T-helper 9 cell (primary cell): Measurements from ENCODE around the gene ELOF1.
"Not testable (repeated sequence)": the region's sequence is repeated elsewhere in the genome, so short reads cannot be mapped to it uniquely, and the experiment has no call there.

Experiments
- DNase-seq: peaks from one replicate; pipeline ENCODE4 v3.0.0-alpha.2; 2020

ELOF1 gene

GRCh38 chr19:11566164-11566563 lies 7.1 kb upstream of the ELOF1 start:
- DNase-seq: no peak

DNA sequence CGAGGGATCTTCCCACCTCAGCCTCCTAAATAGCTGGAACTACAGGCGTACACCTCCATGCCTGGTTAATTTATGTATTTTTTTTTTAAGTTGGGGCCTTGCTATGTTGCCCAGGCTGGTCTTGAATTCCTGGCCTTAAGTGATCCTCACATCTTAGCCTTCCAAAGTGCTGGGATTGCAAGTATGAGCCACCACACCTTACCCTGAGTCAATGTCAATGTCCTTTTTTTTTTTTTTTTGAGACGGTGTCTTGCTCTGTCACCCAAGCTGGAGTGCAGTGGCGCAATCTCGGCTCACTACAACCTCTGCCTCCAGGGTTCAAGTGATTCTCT lies 6.6 kb upstream of the ELOF1 start:
- not testable (repeated sequence) for DNase-seq

DNA sequence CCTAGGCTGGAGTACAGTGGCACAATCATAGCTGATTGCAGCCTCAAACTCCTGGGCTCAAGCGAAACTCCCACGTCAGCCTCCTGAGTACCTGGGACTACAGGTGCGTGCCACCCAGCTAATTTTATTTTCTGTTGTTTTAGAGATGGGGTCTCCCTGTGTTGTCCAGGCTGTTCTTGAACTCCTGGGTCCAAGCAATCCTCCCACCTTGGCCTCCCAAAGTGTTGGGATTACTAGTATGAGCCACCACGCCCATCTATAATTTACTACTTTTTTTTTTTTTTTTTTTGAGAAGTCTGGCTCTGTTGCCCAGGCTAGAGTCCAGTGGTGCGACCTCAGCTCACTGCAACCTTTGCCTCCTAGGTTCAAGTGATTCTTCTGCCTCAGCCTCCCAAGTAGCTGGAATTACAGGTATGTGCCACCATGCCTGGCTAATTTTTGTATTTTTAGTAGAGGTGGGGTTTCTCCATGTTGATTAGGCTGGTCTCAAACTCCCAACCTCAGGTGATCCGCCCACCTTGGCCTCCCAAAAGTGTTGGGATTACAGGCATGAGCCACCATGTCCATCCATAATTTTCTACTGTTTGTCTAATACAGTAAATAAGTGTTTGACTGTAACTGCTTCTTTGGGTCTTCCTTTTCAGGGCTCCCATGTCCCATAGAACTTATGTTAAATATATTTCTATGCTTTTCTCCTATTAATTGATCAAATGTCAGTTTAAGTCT lies 5.2 kb upstream of the ELOF1 start:
- DNase-seq: not testable (repeated sequence)

DNA sequence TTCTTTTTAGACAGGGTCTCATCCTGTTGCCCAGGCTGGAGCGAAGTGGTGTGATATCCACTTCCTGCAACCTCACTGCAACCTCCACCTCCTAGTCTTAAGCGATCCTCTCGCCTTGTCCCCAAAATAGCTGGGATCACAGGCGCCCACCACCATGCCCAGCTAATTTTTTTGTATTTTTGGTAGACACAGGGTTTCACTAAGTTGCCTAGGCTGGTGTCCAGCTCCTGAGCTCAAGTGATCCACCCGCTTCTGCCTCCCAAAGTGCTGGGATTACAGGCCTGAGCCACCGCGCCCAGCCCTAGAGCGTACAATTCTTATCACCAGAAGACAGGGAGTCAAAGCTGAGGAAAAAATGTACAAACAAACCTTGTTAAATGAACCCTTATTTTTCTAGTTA lies 4.5 kb upstream of the ELOF1 start:
- no peak for DNase-seq

GRCh38 chr19:11560404-11561051 lies 1.5 kb upstream of the ELOF1 start:
- peak; percentile 15 for DNase-seq

GRCh38 chr19:11556634-11557420 lies 2.2 kb downstream of the ELOF1 start:
- no peak for DNase-seq

GRCh38 chr19:11555246-11555645 lies 3.8 kb downstream of the ELOF1 start:
- no peak for DNase-seq

DNA sequence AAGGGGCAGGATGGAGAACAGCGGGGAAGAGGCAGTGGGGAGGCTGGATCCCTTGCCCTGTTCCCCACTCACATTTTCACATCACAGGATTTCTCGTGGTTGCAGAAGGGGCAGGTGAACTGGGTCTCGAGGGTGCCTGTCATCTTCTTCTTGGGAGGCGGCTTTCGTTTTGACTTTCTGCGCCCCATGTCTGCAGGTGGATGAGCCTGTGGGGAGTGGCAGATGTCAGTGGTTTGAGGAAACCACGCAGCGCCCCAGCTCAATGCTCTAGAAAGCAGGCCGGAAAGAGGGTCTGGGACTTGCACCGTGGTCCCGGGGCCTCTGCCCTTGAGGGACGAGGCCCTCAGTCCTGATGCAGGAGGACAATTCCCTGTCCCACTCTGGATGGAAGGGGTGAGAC lies 4.9 kb downstream of the ELOF1 start:
- DNase-seq: no peak

DNA sequence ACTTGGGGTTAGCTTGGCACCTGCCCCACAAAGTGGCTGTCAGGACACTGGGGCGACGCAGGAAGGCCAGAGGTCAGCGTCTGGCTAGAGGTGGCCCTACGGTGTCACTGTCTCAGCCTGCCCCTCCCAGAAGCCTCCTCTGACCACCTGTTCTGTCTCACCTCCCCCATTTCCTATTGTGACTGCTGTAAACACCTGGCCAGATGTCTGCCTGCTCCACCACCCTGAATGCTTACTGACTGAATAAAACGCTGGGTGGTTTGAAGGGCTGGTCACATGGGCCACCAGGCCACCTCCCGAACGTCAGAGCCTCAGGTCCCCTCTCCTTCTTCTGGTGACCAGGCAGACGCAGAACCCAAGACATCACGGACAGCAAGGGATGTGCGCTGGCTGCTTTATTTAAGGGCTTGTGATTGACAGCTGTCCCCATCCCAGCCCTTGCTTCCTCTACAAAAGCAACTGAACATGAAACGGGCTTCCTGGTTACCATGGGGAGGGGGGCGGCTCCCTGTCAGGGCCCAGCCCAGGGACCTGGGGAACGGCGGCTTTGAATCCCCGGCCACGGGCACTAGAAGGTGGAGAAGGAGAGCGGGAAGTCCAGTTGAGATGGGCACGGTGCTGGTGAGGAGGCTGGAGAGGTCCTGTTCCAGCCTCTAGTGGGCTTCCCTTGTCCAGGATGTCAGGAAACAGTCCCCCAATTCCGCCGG lies 6.2 kb downstream of the ELOF1 start:
- DNase-seq: no peak

- DNase-seq: no peak
These were observed 7.3 kb downstream of the ELOF1 start for GRCh38 chr19:11551603-11552235.

DNA sequence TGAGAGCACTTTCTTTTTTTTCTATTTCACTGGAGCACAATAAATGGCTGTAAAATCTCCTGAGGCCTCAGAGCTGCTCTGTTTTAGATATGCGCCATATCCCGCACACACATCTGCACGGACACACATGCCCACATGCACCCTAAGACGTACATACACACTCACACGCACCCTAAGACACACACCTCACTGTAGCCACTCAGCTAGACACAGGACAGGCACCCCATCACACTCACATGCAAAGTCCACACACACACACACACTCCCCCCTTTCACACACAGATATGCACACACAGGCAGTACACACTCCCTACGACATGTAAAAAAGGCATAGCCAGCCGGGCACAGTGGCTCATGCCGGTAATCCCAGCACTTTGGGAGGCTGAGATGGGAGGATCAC lies 8.8 kb downstream of the ELOF1 start:
- no peak for DNase-seq

DNA sequence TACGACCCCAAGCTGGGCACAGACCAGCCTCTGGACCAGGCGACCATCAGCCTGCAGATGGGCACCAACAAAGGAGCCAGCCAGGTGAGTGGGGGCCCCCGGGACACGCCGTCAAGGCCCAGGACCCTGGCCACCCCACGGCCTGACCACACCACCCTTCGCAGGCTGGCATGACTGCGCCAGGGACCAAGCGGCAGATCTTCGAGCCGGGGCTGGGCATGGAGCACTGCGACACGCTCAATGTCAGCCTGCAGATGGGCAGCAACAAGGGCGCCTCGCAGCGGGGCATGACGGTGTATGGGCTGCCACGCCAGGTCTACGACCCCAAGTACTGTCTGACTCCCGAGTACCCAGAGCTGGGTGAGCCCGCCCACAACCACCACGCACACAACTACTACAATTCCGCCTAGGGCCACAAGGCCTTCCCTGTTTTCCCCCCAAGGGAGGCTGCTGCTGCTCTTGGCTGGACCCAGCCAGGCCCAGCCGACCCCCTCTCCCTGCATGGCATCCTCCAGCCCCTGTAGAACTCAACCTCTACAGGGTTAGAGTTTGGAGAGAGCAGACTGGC lies 9.6 kb downstream of the ELOF1 start:
- DNase-seq: no peak

GRCh38 chr19:11547929-11548700 lies 10.9 kb downstream of the ELOF1 start:
- DNase-seq: no peak

GRCh38 chr19:11541238-11541637 lies 17.8 kb downstream of the ELOF1 start:
- no peak for DNase-seq

DNA sequence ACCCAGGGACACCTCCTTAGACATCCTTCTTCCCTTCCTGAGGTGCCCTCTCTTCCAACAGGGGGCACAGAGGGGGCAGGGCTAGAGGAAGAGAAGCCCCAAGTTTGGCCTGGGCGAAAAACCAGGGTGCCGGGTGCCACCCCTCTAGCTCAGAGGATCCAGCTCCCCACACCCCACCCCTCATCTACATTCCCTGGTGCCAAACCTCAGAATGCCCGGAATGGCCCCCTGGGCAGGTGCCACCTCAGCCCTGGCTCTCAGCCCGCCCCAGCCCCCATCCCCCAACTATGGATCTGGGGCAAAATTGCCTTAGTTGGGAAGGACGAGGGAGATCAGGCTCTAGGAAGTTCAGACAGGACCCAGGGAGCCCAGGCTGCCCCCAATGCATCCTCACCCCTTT lies 18.4 kb downstream of the ELOF1 start:
- DNase-seq: no peak

DNA sequence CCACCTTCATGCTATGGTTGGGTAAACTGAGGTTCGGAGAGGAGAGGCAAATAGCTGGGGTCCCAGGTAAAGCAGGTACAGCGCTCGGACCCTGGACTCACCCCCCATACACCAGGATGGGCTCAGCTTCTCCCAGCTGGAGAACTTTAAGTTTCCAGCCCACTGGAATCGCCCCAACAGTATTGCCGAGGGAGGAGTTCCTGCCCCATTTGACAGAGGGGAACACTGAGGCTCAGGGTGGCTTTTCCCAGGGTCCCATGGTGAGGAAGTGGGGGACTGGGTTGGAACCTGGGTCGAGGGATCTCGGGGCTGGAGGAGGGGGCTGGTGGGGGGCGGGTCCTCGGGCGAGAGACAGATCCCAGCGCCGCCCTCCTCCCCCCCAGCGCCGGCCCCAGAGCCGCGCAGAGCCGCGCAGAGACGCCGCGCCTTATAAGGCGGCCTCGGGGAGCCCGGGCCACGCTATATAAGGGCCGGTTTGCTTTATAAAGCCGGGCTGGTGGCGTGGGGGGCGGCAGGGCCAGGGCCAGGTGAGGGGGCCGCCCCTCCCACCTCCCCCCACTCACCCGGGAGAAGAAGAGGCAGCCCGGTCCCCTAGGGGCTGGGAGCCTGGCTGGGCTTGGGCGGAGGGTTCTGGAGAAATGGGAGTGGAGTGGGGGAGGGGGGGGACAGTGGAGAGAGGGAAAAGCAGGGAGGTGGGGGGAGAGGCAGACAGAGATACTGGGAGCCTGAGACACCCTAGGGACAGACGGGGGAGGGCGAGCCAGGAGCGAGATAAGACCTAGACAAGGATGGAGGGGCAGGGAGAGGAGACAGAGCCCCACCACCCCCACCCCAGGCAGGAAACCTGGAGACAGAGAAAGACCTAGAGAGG lies 19.3 kb downstream of the ELOF1 start:
- no peak for DNase-seq

DNA sequence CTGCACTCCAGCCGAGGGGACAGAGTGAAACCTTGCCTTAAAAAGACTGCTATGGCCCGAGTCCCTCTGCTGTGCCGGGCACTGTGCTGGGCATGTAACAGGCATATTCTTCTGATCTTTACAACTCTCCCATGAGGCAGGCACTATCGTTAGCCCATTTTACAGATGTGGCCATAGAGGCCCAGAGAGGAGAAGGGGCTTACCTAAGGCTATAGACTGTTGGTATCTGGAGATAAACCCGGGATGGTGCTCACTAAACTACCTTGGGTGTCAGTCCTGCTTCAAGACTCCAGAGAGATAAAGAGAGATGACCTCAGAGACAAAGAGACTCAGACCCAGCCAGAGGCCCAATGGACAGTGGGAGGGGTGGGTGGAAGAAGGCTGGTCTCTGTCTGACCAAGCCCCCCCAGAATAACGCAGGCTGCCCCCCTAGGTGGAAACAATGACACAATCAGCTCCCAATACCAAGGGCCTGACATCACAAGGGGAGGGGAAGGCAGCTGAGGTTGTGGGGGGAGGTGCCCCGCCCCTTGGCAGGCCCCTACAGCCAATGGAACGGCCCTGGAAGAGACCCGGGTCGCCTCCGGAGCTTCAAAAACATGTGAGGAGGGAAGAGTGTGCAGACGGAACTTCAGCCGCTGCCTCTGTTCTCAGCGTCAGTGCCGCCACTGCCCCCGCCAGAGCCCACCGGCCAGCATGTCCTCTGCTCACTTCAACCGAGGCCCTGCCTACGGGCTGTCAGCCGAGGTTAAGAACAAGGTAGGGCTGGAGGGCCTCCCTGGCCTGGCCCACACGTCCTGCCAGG lies 20.6 kb downstream of the ELOF1 start, which contains the start of gene CNN1:
CNN1 (plus strand) TSS at position 620 of the 805 bp plus-strand sequence; CDS start at position 697, 77 bp downstream.
- no peak for DNase-seq

DNA sequence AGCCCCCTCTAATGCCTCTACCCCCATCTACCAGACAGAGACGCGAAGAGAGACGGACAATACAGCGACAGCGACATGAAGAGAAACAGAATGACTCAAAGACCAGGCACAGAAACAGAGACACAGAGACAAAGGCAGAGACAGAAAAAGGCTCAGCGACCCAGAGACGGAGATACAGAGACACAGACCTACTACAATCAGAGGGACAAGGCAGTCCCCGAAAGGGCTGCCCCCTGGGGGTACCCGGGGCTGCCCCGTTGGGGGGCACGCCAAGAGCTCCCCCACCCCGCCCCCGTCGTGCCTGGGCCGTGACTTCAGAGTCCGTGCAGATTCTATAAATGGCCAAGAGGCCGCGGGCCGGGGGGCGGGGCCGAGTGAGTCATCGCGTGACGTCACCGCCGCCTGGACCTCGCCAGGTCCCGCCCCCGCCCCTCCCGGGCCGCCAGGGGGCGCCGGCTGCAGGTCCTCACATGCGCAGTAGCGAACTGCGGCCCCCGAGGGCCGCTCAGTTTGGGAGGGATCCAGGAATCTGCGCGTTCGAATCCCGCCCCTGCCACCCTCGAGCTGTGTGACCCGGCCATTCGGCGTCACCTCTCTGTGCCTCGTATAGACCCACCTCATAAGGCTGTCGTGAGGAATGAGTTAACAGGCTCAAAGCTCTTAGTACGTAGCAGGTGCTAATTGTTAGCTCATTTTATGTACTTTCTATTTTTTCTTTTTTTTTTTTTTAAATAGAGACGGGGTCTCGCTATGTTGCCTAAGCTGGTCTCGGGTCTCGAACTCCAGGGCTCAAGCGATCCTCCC lies 23.0 kb downstream of the ELOF1 start:
- DNase-seq: peak; percentile 82

GRCh38 chr19:11534948-11535347 lies 24.1 kb downstream of the ELOF1 start:
- no peak for DNase-seq
